ENCODE results near the gene ASTL.
"Not testable (repeated sequence)": the region's sequence is repeated elsewhere in the genome, so short reads cannot be mapped to it uniquely, and the experiment has no call there.

The ASTL gene

DNA sequence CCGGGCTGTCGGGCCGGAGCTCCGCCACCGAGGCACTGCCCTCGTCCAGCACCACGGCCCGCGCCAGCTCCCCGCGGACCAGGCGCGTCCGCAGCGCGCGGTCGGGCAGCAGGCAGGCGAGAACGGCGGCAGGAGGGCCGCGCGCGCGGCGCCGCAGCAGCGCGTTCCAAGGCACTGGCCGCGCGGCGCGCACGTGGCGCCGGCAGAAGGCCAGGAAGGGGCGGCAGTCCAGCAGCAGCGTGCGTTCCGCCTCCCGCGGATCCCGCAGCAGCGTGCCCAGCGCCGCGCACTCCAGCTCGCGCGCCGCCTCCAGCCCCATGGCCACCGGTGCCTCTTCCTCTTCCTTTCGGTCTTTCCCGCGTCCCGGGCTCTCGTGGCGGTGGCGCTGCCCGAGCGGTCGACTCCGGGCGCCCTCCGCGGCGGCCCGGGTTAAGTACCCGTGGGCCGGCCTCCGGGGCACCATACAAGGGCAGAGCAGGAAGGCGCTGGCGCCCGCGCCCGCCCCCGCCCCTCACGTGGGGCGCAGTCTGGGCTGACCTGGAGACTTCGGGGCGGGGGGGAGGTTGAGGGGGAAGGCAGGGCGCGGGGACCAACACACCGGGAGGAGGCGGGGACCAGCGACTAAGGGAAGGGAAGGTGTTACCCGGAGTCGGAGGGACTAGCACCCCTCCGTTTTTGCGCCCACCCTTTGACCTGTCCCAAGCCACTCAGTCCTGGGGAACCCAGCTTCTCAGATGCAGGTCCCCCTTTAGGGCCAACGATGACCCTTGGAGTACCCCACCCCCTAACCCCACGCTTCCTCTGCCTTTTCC, 6.9 kb upstream of the ASTL start, which contains the start of gene DUSP2:
Gene DUSP2 (minus strand): TSS at position 405 of the 812 bp plus-strand sequence. CDS start 86 bp downstream, at position 319.
- TF ChIP-seq CTCF (IDR thresholded peaks at IDR 0.05; ENCODE audit: low read length, missing control alignments): no peak
- H3K4me3 ChIP-seq (replicated peaks; ENCODE audit: low read depth, low read length): peak within 1 kb of the TSS; percentile 47
- peak; percentile 60 for DNase-seq (ENCODE audit: low read depth)

DNA sequence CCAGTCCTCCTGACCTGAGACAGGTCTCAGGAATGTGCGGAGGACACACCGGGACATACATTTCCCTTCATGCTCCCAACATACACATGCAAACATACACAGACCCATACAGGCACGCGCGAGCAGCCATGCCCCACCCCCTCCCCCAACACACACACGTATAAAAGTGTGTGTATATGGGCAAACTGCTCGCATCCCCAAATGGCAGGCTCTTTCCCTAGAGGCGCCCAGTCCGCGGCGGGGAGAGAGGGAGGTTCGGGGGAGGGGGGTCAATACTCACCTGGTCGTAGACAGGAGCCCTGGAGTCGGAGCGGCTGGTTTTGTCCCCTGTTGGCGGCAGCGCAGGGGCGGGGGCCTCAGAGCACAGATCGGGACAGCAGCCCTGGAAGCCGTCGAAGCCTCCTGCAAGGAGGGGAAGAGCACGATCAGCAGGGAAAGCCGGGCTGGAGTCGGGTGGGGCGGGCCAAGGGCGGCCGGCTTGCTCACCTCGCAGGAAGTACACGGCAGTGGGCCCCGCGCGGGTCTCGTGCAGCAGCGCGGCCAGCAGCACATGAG, 6.3 kb upstream of the ASTL start:
- TF ChIP-seq CTCF (IDR thresholded peaks at IDR 0.05; ENCODE audit: low read length, missing control alignments): no peak
- H3K4me3 ChIP-seq (replicated peaks; ENCODE audit: low read depth, low read length): peak overlapping the region; percentile 47
- DNase-seq (ENCODE audit: low read depth): no peak

DNA sequence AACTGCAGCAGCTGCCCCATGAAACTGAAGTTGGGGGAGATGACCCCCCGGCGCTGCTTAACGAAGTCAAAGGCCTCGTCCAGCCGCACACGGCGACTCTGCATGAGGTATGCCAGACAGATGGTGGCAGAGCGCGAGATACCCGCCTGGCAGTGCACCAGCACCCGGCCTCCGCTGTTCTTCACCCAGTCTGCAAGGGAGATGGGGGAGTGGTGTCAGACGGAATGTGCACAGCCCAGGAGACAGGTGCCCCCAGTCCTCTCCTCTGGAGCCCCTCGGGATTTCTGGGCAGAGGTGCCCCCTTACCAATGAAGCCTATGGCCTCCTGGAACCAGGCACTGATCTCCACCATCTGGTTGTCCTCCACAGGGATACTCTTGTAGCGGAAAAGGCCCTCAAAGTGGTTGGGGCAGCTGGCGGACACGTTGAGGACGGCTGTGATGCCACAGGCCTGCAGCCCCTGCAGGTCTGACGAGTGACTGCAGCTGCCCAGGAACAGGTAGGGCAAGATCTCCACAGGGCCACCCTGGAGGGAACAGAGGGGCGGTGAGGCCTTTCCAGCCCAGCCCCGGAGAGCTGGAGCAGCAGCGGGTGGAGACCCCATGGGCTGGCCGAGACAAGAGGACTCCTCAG, 5.7 kb upstream of the ASTL start:
- TF ChIP-seq CTCF (IDR thresholded peaks at IDR 0.05; ENCODE audit: low read length, missing control alignments): no peak
- no peak for DNase-seq (ENCODE audit: low read depth)
- peak overlapping the region; percentile 47 for H3K4me3 ChIP-seq (replicated peaks; ENCODE audit: low read depth, low read length)

- H3K4me3 ChIP-seq (replicated peaks; ENCODE audit: low read depth, low read length): no peak overlapping the region
- no peak for DNase-seq (ENCODE audit: low read depth)
- no peak for TF ChIP-seq CTCF (IDR thresholded peaks at IDR 0.05; ENCODE audit: low read length, missing control alignments)
These were observed 5.0 kb upstream of the ASTL start for GRCh38 chr2:96143231-96143847.

DNA sequence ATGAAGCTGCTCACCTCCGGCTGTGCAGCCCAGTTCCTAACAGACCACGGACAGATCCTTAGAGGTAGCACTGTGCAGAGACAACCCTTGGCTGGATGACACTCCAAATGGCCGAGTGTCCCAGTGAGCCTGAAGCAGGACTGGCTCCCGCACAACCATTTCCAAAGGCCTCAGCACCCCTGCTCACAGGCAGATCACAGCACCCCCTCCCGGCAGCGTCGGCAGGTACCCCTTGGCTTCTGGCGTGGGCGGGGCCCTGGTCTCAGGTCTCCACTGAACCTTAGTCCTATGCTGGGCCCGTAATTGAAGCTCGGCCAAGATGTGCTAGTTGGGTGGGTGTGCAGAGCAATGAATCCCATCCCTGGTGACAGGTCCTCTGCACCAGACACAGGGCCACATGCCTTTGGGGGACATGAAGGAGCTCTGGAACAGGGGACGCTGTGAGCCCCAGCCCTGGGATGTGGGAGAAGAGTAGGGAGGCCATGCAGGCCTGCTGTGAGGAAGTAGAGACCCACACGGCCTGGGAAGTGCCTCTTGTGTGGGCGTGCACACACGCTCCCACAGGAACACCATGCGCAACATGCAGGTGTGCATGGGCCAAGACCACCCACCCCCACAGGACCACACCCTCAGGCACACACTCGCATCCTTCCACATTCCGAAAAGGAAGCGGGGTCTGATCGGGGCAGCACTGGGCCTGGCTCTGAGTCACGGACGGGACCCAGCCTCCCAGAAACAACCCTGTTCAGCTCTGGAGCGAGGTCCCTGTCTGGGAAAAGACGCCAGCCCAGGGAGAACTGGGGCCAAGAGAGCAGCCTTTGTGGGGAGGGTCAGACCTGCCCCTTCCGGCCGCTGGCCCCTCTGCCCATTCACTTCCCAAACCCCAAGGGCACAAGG, 4.2 kb upstream of the ASTL start:
- TF ChIP-seq CTCF (IDR thresholded peaks at IDR 0.05; ENCODE audit: low read length, missing control alignments): no peak
- no peak overlapping the region for H3K4me3 ChIP-seq (replicated peaks; ENCODE audit: low read depth, low read length)
- DNase-seq (ENCODE audit: low read depth): no peak

DNA sequence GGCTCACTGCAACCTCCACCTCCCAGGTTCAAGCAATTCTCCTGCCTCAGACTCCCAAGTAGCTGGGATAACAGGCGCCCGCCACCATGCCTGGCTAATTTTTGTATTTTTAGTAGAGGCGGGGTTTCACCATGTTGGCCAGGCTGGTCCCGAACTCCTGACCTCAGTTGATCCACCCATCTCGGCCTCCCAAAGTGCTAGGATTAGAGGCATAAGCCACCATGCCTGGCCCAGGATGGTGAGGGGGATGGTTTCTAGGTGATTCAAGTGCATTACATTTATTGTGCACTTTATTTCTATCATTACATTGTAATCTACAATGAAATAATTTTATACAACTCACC, 3.3 kb upstream of the ASTL start:
- not testable (repeated sequence) for H3K4me3 ChIP-seq (replicated peaks; ENCODE audit: low read depth, low read length); DNase-seq (ENCODE audit: low read depth)

Measured in fibroblast of pulmonary artery (primary cell).